Mesendoderm (in vitro differentiated cells): ENCODE data around the gene PAK5.

Experiments used
- DNase-seq: peaks from one replicate; pipeline ENCODE4 v3.0.0; 2013
- H2AK5ac ChIP-seq: 2 replicates; pipeline ENCODE4 v1.6.1; 2013; ENCODE audit warnings: low read length, inconsistent platforms
- H2BK120ac ChIP-seq: 2 replicates; pipeline ENCODE4 v1.6.1; 2013; ENCODE audit warnings: low read depth, mild to moderate bottlenecking, low read length, moderate library complexity, mixed read lengths
- H2BK15ac ChIP-seq: replicated peaks from 2 replicates; pipeline ENCODE4 v1.6.1; 2013; ENCODE audit warnings: low read depth, mild to moderate bottlenecking, moderate library complexity
- H2BK5ac ChIP-seq: 2 replicates; pipeline ENCODE4 v1.6.1; 2013; ENCODE audit warnings: low read length, inconsistent platforms
- H3K18ac ChIP-seq: 2 replicates; pipeline ENCODE4 v1.6.1; 2013; ENCODE audit warnings: mild to moderate bottlenecking, low read length, mixed read lengths
- H3K23ac ChIP-seq: one replicate; pipeline ENCODE4 v1.6.1; 2013; ENCODE audit warnings: low read length
- H3K27ac ChIP-seq: 2 replicates; pipeline ENCODE4 v1.5.1; 2013; ENCODE audit warnings: low read depth, mild to moderate bottlenecking, inconsistent platforms, low read length, moderate library complexity
- H3K27me3 ChIP-seq: 2 replicates; pipeline ENCODE4 v1.6.1; 2013; ENCODE audit warnings: low read length, control low read depth, mild to moderate bottlenecking, inconsistent platforms; ENCODE audit not compliant: insufficient read depth, poor library complexity
- H3K36me3 ChIP-seq: 2 replicates; pipeline ENCODE4 v1.6.1; 2013; ENCODE audit warnings: low read length, inconsistent platforms; ENCODE audit not compliant: control insufficient read depth, insufficient read depth
- H3K4ac ChIP-seq: one replicate; pipeline ENCODE4 v1.6.1; 2013; ENCODE audit warnings: low read depth, mild to moderate bottlenecking, low read length, moderate library complexity
- H3K4me1 ChIP-seq: 2 replicates; pipeline ENCODE4 v1.6.1; 2013; ENCODE audit warnings: low read depth, low read length, inconsistent platforms; ENCODE audit not compliant: control insufficient read depth
- H3K4me2 ChIP-seq: 2 replicates; pipeline ENCODE4 v1.6.1; 2013; ENCODE audit warnings: low read length
- H3K4me3 ChIP-seq: 2 replicates; pipeline ENCODE4 v1.5.1; 2013; ENCODE audit warnings: mild to moderate bottlenecking, low read length
- H3K56ac ChIP-seq: one replicate; pipeline ENCODE4 v1.6.1; 2013; ENCODE audit warnings: low read length
- H3K79me1 ChIP-seq: 2 replicates; pipeline ENCODE4 v1.6.1; 2013; ENCODE audit warnings: low read length, inconsistent platforms
- H3K79me2 ChIP-seq: 2 replicates; pipeline ENCODE4 v1.6.1; 2013; ENCODE audit warnings: mild to moderate bottlenecking, low read length; ENCODE audit not compliant: control insufficient read depth, insufficient read depth
- H3K9ac ChIP-seq: 2 replicates; pipeline ENCODE4 v1.6.1; 2013; ENCODE audit warnings: low read length, inconsistent platforms
- H4K5ac ChIP-seq: one replicate; pipeline ENCODE4 v1.6.1; 2013; ENCODE audit warnings: low read length
- H4K8ac ChIP-seq: one replicate; pipeline ENCODE4 v1.6.1; 2013; ENCODE audit warnings: low read depth, mild to moderate bottlenecking, control low read depth, low read length, moderate library complexity
- WGBS: extraction: QIAGEN DNeasy Blood & Tissue Kit; methylation state at CpG from one replicate; pipeline ENCODE4 v1.1.7; 2013; ENCODE audit warnings: low lambda C conversion rate, missing lambda C conversion rate; ENCODE audit not compliant: insufficient coverage; ENCODE audit errors: extremely low coverage; 5-methylcytosine and 5-hydroxymethylcytosine counted together

Gene PAK5

GRCh38 chr20:9610665-9611064 lies 228.2 kb downstream of the PAK5 start:
- H2AK5ac ChIP-seq: no peak overlapping the region
- WGBS: no CpG with 5 or more reads among the region's 7 CpGs
- no peak overlapping the region for H3K4ac ChIP-seq
- no peak overlapping the region for H2BK120ac ChIP-seq
- H3K18ac ChIP-seq: no peak overlapping the region
- H3K36me3 ChIP-seq: no peaks in the 10 kb centered on the region
- H3K4me1 ChIP-seq: no peaks in the 10 kb centered on the region
- H2BK5ac ChIP-seq: no peak overlapping the region
- H3K4me2 ChIP-seq: no peak overlapping the region
- H3K56ac ChIP-seq: no peak overlapping the region
- H4K5ac ChIP-seq: no peak overlapping the region
- H3K27me3 ChIP-seq: no peaks in the 10 kb centered on the region
- no peak overlapping the region for H2BK15ac ChIP-seq
- no peaks in the 10 kb centered on the region for H3K79me2 ChIP-seq
- DNase-seq: no peak
- H3K23ac ChIP-seq: no peak overlapping the region
- no peak overlapping the region for H3K27ac ChIP-seq
- no peaks in the 10 kb centered on the region for H3K79me1 ChIP-seq
- no peak overlapping the region for H3K4me3 ChIP-seq
- no peak overlapping the region for H3K9ac ChIP-seq
- no peak overlapping the region for H4K8ac ChIP-seq

GRCh38 chr20:9609887-9610502 lies 228.9 kb downstream of the PAK5 start:
- H3K23ac ChIP-seq: no peak overlapping the region
- no peak overlapping the region for H3K27ac ChIP-seq
- no peak overlapping the region for H2BK5ac ChIP-seq
- no peaks in the 10 kb centered on the region for H3K79me2 ChIP-seq
- no peaks in the 10 kb centered on the region for H3K27me3 ChIP-seq
- H2BK15ac ChIP-seq: no peak overlapping the region
- no peak overlapping the region for H3K56ac ChIP-seq
- WGBS: no CpG with 5 or more reads among the region's 7 CpGs
- no peaks in the 10 kb centered on the region for H3K79me1 ChIP-seq
- H3K4me2 ChIP-seq: no peak overlapping the region
- H3K4ac ChIP-seq: no peak overlapping the region
- no peak overlapping the region for H3K9ac ChIP-seq
- no peak overlapping the region for H4K5ac ChIP-seq
- H3K4me1 ChIP-seq: no peaks in the 10 kb centered on the region
- no peak overlapping the region for H3K18ac ChIP-seq
- no peak overlapping the region for H2AK5ac ChIP-seq
- peak; percentile 77 for DNase-seq
- H2BK120ac ChIP-seq: no peak overlapping the region
- H4K8ac ChIP-seq: no peak overlapping the region
- H3K36me3 ChIP-seq: no peaks in the 10 kb centered on the region
- no peak overlapping the region for H3K4me3 ChIP-seq

- no peaks in the 10 kb centered on the region for H3K4me1 ChIP-seq
- no peak overlapping the region for H4K8ac ChIP-seq
- no peaks in the 10 kb centered on the region for H3K27me3 ChIP-seq
- no peak overlapping the region for H3K4me2 ChIP-seq
- no CpG with 5 or more reads among the region's 5 CpGs for WGBS
- no peak for DNase-seq
- no peak overlapping the region for H2AK5ac ChIP-seq
- H4K5ac ChIP-seq: no peak overlapping the region
- no peaks in the 10 kb centered on the region for H3K79me1 ChIP-seq
- H2BK15ac ChIP-seq: no peak overlapping the region
- no peak overlapping the region for H3K27ac ChIP-seq
- H3K23ac ChIP-seq: no peak overlapping the region
- H3K36me3 ChIP-seq: no peaks in the 10 kb centered on the region
- peak overlapping the region; percentile 7 for H3K56ac ChIP-seq
- H3K18ac ChIP-seq: no peak overlapping the region
- H2BK5ac ChIP-seq: no peak overlapping the region
- no peak overlapping the region for H2BK120ac ChIP-seq
- no peak overlapping the region for H3K9ac ChIP-seq
- H3K4ac ChIP-seq: no peak overlapping the region
- no peaks in the 10 kb centered on the region for H3K79me2 ChIP-seq
- H3K4me3 ChIP-seq: no peak overlapping the region
Observed at GRCh38 chr20:9608639-9609340, 230.1 kb downstream of the PAK5 start.

- Histone ChIP-seq H3K4me3 (no peak overlapping the region), H4K8ac (no peak overlapping the region), H3K4me1 (peaks cover 2% of the 10 kb centered on the region), H2AK5ac (no peak overlapping the region), H3K79me1 (no peaks in the 10 kb centered on the region), H3K79me2 (no peaks in the 10 kb centered on the region), H3K27me3 (no peaks in the 10 kb centered on the region), H3K56ac (no peak overlapping the region), H3K9ac (no peak overlapping the region), H2BK15ac (no peak overlapping the region), H3K36me3 (no peaks in the 10 kb centered on the region), H3K23ac (no peak overlapping the region), H2BK120ac (no peak overlapping the region), H3K4me2 (no peak overlapping the region), H2BK5ac (no peak overlapping the region), H4K5ac (no peak overlapping the region), H3K27ac (no peak overlapping the region), H3K18ac (no peak overlapping the region), H3K4ac (no peak overlapping the region)
- WGBS: no CpG with 5 or more reads among the region's 4 CpGs
- DNase-seq: no peak
Observed at GRCh38 chr20:9602847-9603183, 236.1 kb downstream of the PAK5 start.

GRCh38 chr20:9600562-9600961 lies 238.3 kb downstream of the PAK5 start:
- Histone ChIP-seq H3K79me1 (no peaks in the 10 kb centered on the region), H2BK5ac (no peak overlapping the region), H2AK5ac (no peak overlapping the region), H4K5ac (no peak overlapping the region), H3K4me2 (no peak overlapping the region), H3K27me3 (no peaks in the 10 kb centered on the region), H3K4me1 (peaks cover 2% of the 10 kb centered on the region), H3K79me2 (no peaks in the 10 kb centered on the region), H3K36me3 (no peaks in the 10 kb centered on the region), H3K18ac (no peak overlapping the region), H2BK120ac (no peak overlapping the region), H3K27ac (no peak overlapping the region), H3K4me3 (no peak overlapping the region), H3K9ac (no peak overlapping the region), H4K8ac (no peak overlapping the region), H3K23ac (no peak overlapping the region), H2BK15ac (no peak overlapping the region), H3K4ac (no peak overlapping the region), H3K56ac (no peak overlapping the region)
- DNase-seq: peak; percentile 76
- WGBS: no CpG with 5 or more reads among the region's 1 CpG

GRCh38 chr20:9597547-9597946 lies 241.3 kb downstream of the PAK5 start:
- Histone ChIP-seq H3K79me2 (no peaks in the 10 kb centered on the region), H3K4me1 (peaks cover 2% of the 10 kb centered on the region)
- no peak for DNase-seq

More at GRCh38 chr20:9597547-9597946, 241.3 kb downstream of the PAK5 start:
- H3K79me1 ChIP-seq: no peaks in the 10 kb centered on the region
- H3K18ac ChIP-seq: no peak overlapping the region
- H4K8ac ChIP-seq: no peak overlapping the region
- no peaks in the 10 kb centered on the region for H3K27me3 ChIP-seq
- no peak overlapping the region for H2BK120ac ChIP-seq
- no peak overlapping the region for H3K4me2 ChIP-seq
- H3K56ac ChIP-seq: no peak overlapping the region
- WGBS: no CpG with 5 or more reads among the region's 4 CpGs
- H3K9ac ChIP-seq: no peak overlapping the region
- H3K27ac ChIP-seq: no peak overlapping the region
- H2BK15ac ChIP-seq: no peak overlapping the region
- H4K5ac ChIP-seq: no peak overlapping the region
- no peak overlapping the region for H2BK5ac ChIP-seq
- H2AK5ac ChIP-seq: no peak overlapping the region
- H3K23ac ChIP-seq: no peak overlapping the region
- no peak overlapping the region for H3K4me3 ChIP-seq
- H3K36me3 ChIP-seq: no peaks in the 10 kb centered on the region
- no peak overlapping the region for H3K4ac ChIP-seq
